Measurements from ENCODE around the gene SYT13.

DNA sequence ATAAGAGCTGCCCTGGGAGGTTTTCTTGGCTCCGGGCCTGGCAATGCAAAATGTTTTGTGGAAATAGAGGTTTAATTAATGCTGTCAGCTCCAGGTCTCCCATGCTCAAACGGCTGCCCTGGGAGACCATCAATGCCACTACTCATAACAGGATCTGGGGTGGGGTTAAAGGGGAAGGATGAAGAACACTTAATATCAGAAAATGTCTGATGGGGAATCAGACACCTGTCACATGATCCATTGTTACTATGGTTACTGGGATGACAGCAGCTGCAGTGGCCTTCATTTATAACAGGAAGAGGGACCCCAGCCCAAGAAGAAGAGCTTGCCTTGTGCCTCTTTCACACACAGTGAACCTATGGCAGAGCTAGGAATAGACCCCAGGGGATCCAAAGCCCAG lies 2.2 kb upstream of the SYT13 start:
- TF ChIP-seq, protein P1, sequence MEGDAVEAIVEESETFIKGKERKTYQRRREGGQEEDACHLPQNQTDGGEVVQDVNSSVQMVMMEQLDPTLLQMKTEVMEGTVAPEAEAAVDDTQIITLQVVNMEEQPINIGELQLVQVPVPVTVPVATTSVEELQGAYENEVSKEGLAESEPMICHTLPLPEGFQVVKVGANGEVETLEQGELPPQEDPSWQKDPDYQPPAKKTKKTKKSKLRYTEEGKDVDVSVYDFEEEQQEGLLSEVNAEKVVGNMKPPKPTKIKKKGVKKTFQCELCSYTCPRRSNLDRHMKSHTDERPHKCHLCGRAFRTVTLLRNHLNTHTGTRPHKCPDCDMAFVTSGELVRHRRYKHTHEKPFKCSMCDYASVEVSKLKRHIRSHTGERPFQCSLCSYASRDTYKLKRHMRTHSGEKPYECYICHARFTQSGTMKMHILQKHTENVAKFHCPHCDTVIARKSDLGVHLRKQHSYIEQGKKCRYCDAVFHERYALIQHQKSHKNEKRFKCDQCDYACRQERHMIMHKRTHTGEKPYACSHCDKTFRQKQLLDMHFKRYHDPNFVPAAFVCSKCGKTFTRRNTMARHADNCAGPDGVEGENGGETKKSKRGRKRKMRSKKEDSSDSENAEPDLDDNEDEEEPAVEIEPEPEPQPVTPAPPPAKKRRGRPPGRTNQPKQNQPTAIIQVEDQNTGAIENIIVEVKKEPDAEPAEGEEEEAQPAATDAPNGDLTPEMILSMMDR (conservative IDR thresholded peaks at IDR 0.05; ENCODE audit: low read depth, low read length): no peak
- no peak for TF ChIP-seq RFX5 (IDR thresholded peaks at IDR 0.05; ENCODE audit: low read depth, low read length)
